ENCODE results near the gene USP43. TPM values are rescaled to one million over a fixed set of nuclear protein-coding genes. Genes with fewer than 3 reads are reported as not detected.

The USP43 gene
- total RNA-seq, 3 donors from 2014 or later (not counting 1 experiment from before 2014, with no cell fraction given) = 3.0 to 9.3 (median 4.2) TPM

GRCh38 chr17:9702914-9703780 lies 57.8 kb downstream of the USP43 start:
- ATAC-seq = no peak
- Histone ChIP-seq H3K4me3 (ENCODE audit: low read length) (no peak overlapping the region), H3K27me3 (ENCODE audit: control insufficient read depth, insufficient read depth, low read length) (no peaks in the 10 kb centered on the region), H3K27ac (ENCODE audit: low read length) (no peak overlapping the region), H3K36me3 (ENCODE audit: control insufficient read depth, insufficient read depth, low read length) (no peaks in the 10 kb centered on the region), H3K4me1 (ENCODE audit: control insufficient read depth, insufficient read depth, low read length) (no peaks in the 10 kb centered on the region), H3K9me3 (ENCODE audit: control insufficient read depth, insufficient read depth, low read length) (no peaks in the 10 kb centered on the region)
- H3K9me3 Mint-ChIP-seq = no peaks in the 10 kb centered on the region
- H3K4me1 Mint-ChIP-seq = no peaks in the 10 kb centered on the region
- no peak for DNase-seq
- H3K27me3 Mint-ChIP-seq (ENCODE audit: low read depth in 2 of 2) = no peaks in the 10 kb centered on the region
- intact Hi-C loops (cut with micrococcal nuclease) = no loop called here
- H3K27ac Mint-ChIP-seq = no peak overlapping the region
- no peak overlapping the region for H3K4me3 Mint-ChIP-seq
- no peaks in the 10 kb centered on the region for H3K36me3 Mint-ChIP-seq
- TF ChIP-seq CTCF (IDR thresholded peaks at IDR 0.05) = no peak
- WGBS (ENCODE audit: insufficient coverage) = 75% methylated on average over 14 of the region's 15 CpGs

GRCh38 chr17:9703781-9704082 lies 58.4 kb downstream of the USP43 start:
- no peaks in the 10 kb centered on the region for H3K4me1 ChIP-seq (ENCODE audit: control insufficient read depth, insufficient read depth, low read length)
- no peak overlapping the region for H3K4me3 ChIP-seq (ENCODE audit: low read length)
- WGBS (ENCODE audit: insufficient coverage) = 79% methylated on average over 3 of the region's 3 CpGs
- no peaks in the 10 kb centered on the region for H3K9me3 Mint-ChIP-seq
- ATAC-seq (no peak), DNase-seq (no peak)
- intact Hi-C loops (cut with micrococcal nuclease) = no loop called here
- no peak for TF ChIP-seq CTCF (IDR thresholded peaks at IDR 0.05)
- H3K27me3 ChIP-seq (ENCODE audit: control insufficient read depth, insufficient read depth, low read length) = no peaks in the 10 kb centered on the region
- no peak overlapping the region for H3K27ac Mint-ChIP-seq
- H3K27me3 Mint-ChIP-seq (ENCODE audit: low read depth in 2 of 2) = no peaks in the 10 kb centered on the region
- no peaks in the 10 kb centered on the region for H3K36me3 Mint-ChIP-seq
- H3K9me3 ChIP-seq (ENCODE audit: control insufficient read depth, insufficient read depth, low read length) = no peaks in the 10 kb centered on the region
- H3K36me3 ChIP-seq (ENCODE audit: control insufficient read depth, insufficient read depth, low read length) = no peaks in the 10 kb centered on the region
- H3K4me3 Mint-ChIP-seq = no peak overlapping the region
- H3K4me1 Mint-ChIP-seq = no peaks in the 10 kb centered on the region
- no peak overlapping the region for H3K27ac ChIP-seq (ENCODE audit: low read length)

GRCh38 chr17:9705745-9706144 lies 60.4 kb downstream of the USP43 start:
- Histone ChIP-seq H3K9me3 (ENCODE audit: control insufficient read depth, insufficient read depth, low read length) (no peaks in the 10 kb centered on the region), H3K36me3 (ENCODE audit: control insufficient read depth, insufficient read depth, low read length) (no peaks in the 10 kb centered on the region), H3K27ac (ENCODE audit: low read length) (no peak overlapping the region), H3K4me1 (ENCODE audit: control insufficient read depth, insufficient read depth, low read length) (no peaks in the 10 kb centered on the region), H3K4me3 (ENCODE audit: low read length) (no peak overlapping the region), H3K27me3 (ENCODE audit: control insufficient read depth, insufficient read depth, low read length) (no peaks in the 10 kb centered on the region)
- DNase-seq (no peak), ATAC-seq (no peak)
- no peaks in the 10 kb centered on the region for H3K36me3 Mint-ChIP-seq
- H3K4me1 Mint-ChIP-seq = no peaks in the 10 kb centered on the region
- no peak overlapping the region for H3K4me3 Mint-ChIP-seq
- no peaks in the 10 kb centered on the region for H3K9me3 Mint-ChIP-seq
- no peaks in the 10 kb centered on the region for H3K27me3 Mint-ChIP-seq (ENCODE audit: low read depth in 2 of 2)
- TF ChIP-seq CTCF (IDR thresholded peaks at IDR 0.05) = no peak
- no peak overlapping the region for H3K27ac Mint-ChIP-seq
- WGBS (ENCODE audit: insufficient coverage) = 100% methylated on average over 1 of the region's 1 CpG
- intact Hi-C loops (cut with micrococcal nuclease) = no loop called here

GRCh38 chr17:9707948-9708347 lies 62.6 kb downstream of the USP43 start:
- Mint-ChIP-seq H3K36me3 (no peaks in the 10 kb centered on the region), H3K4me3 (no peak overlapping the region), H3K4me1 (no peaks in the 10 kb centered on the region), H3K27ac (no peak overlapping the region), H3K9me3 (no peaks in the 10 kb centered on the region), H3K27me3 (ENCODE audit: low read depth in 2 of 2) (no peaks in the 10 kb centered on the region)
- no peaks in the 10 kb centered on the region for H3K36me3 ChIP-seq (ENCODE audit: control insufficient read depth, insufficient read depth, low read length)
- no peak for TF ChIP-seq CTCF (IDR thresholded peaks at IDR 0.05)
- no peaks in the 10 kb centered on the region for H3K9me3 ChIP-seq (ENCODE audit: control insufficient read depth, insufficient read depth, low read length)
- H3K4me1 ChIP-seq (ENCODE audit: control insufficient read depth, insufficient read depth, low read length) = no peaks in the 10 kb centered on the region
- DNase-seq (no peak), ATAC-seq (no peak)
- intact Hi-C loops (cut with micrococcal nuclease) = no loop called here
- no peaks in the 10 kb centered on the region for H3K27me3 ChIP-seq (ENCODE audit: control insufficient read depth, insufficient read depth, low read length)
- H3K27ac ChIP-seq (ENCODE audit: low read length) = no peak overlapping the region
- WGBS (ENCODE audit: insufficient coverage) = 90% methylated on average over 4 of the region's 4 CpGs
- no peak overlapping the region for H3K4me3 ChIP-seq (ENCODE audit: low read length)
